HepG2 (cell line): ENCODE measurements around the gene BHMT. TPM values are rescaled to one million over a fixed set of nuclear protein-coding genes. Genes with fewer than 3 reads are reported as not detected.

Experiments
- ARNT2 ChIP-seq: sonication (generic); formaldehyde crosslinking; IDR thresholded peaks from 2 replicates; pipeline ENCODE4 v1.8.0; 2022; ENCODE audit warnings: mild to moderate bottlenecking, low read depth, missing genetic modification reagents, moderate library complexity
- CBX2 ChIP-seq, 2 experiments: fragments of 200-600 bp in 1 of 2; sonication (generic); formaldehyde crosslinking in 1 of 2; IDR thresholded peaks; 2 replicates each; pipeline versions ENCODE4 v1.7.0 to v1.8.1; 2018 to 2022; ENCODE audit warnings: low read depth in 2 of 2, low read length in 1 of 2, mild to moderate bottlenecking in 1 of 2, missing genetic modification reagents in 1 of 2
- CTCF ChIP-seq: sonication (generic); formaldehyde crosslinking; IDR thresholded peaks from 2 replicates; pipeline ENCODE4 v1.5.0; 2020; ENCODE audit warnings: mild to moderate bottlenecking, missing genetic modification reagents, moderate library complexity
- IRF2 ChIP-seq: IDR thresholded peaks from 2 replicates; pipeline ENCODE4 v1.6.1; 2018; ENCODE audit warnings: missing genetic modification reagents, missing compliant biosample characterization
- PTBP1 ChIP-seq: fragments of 200-400 bp; formaldehyde crosslinking; IDR thresholded peaks from 2 replicates; pipeline ENCODE4 v1.6.1; 2018; ENCODE audit warnings: low read length, low read depth; ENCODE audit not compliant: poor library complexity, severe bottlenecking
- TBX2 ChIP-seq: sonication (generic); formaldehyde crosslinking; IDR thresholded peaks from 2 replicates; pipeline ENCODE4 v1.5.0; 2020; ENCODE audit warnings: missing genetic modification reagents, mild to moderate bottlenecking, borderline replicate concordance
- ZNF143 ChIP-seq: sonication (generic); formaldehyde crosslinking; IDR thresholded peaks from 2 replicates; pipeline ENCODE4 v1.4.0; 2020; ENCODE audit warnings: missing genetic modification reagents
- ZNF687 ChIP-seq: sonication (generic); formaldehyde crosslinking; IDR thresholded peaks from 2 replicates; pipeline ENCODE4 v1.5.1; 2020; ENCODE audit warnings: mild to moderate bottlenecking, missing genetic modification reagents, moderate library complexity
- polyA plus RNA-seq, 8 experiments: library from polyadenylated mRNA; depleted of rRNA in 3 of 8; stranded (reverse) in 7 of 8; unstranded in 1 of 8; fragments of >200 nt; fragmentation: Illumina TruSeq in 4 of 8; extraction: Trizol in 4 of 8; gene quantifications; 2 replicates each; pipeline versions ENCODE4 v1.2.1 to v1.2.3, GENCODE V29; 2011 to 2016; ENCODE audit warnings: low read depth in 4 of 8, missing spikeins in 1 of 8, mixed read lengths in 1 of 8; ENCODE audit not compliant: insufficient read depth in 1 of 8
- total RNA-seq, 5 experiments: library from RNA; depleted of rRNA; stranded (reverse); fragments of >200 nt; fragmentation: Illumina TruSeq; extraction: Trizol; gene quantifications; 2 replicates each; pipeline ENCODE4 v1.2.3, GENCODE V29; 2016; ENCODE audit warnings: low read depth in 1 of 5
- TF ChIP-seq, protein P1 (sequence below): sonication (generic); formaldehyde crosslinking; IDR thresholded peaks from 2 replicates; pipeline ENCODE4 v1.4.0; 2020; ENCODE audit warnings: missing genetic modification reagents
- TF ChIP-seq, protein P2 (sequence below): IDR thresholded peaks from 2 replicates; pipeline ENCODE4 v1.6.1; 2016; ENCODE audit warnings: mild to moderate bottlenecking, missing biosample characterization, missing genetic modification reagents

Gene BHMT
- total and polyA plus RNA-seq, 2 of the 13 experiments (the other 11 are each of a cell fraction or from before 2014, with no cell fraction given), result 0.40 to 6.4 TPM

DNA sequence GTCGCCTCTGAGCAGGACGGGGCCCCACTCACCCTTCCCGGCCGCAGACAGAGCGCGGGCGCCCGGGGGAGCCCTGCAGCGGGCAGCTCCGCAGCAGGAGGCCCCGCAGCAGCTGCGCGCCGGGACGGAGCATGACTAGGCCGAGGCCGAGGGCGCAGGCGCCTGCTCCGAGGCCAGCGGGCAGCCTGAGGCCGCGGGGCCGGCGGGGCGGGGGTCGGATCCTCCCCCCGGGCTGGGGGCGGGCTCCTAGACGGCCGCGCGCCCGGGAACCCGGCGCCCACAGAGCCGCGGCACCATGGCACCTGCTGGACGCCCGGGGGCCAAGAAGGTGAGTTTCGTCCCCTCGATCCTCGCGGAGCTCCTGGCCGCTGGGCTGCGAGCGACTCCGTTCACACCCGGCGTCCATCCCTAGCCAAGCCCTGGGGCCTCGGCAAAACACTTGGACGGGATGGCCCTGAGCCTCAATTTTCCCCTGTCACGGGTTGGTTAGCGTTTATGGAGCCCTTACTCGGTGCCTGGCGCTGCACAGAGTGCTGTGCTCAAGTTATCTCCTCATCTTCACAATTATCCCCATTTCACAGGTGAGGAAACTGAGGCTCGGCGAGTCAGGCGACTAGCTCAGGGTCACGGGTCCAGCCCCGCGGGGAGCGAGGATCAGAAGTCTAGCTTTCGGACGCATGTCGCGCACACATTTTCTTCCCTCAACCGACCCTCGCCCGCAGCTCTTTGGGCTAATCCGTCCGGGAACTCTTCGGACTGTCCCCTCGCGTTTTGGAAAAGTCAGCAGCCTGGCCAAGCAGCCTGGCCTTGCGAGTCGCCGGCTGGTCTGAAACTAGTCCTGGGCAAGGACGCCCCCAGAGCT lies 41.9 kb upstream of the BHMT start, which contains the start of the genes BHMT2 and DMGDH (continued):
- TF ChIP-seq ZNF687 (CRISPR knock-in tag) (peak; percentile 88), TBX2 (peak; percentile 29; the same call in 1 of the 2 replicates), IRF2 (CRISPR knock-in tag) (0 out of 2 replicates have a peak, but pooled peaks have one; percentile 27), ARNT2 (CRISPR knock-in tag) (peak; percentile 51; the same call in 1 of the 2 replicates), ZNF143 (CRISPR knock-in tag) (no peak), PTBP1 (no peak), CTCF (CRISPR knock-in tag) (peak; percentile 15; the same call in 1 of the 2 replicates), CBX2 (IDR thresholded peaks at IDR 0.05; ENCODE audit: low read depth, low read length) (no peak), CBX2 (CRISPR knock-in tag; IDR thresholded peaks at IDR 0.05; ENCODE audit: low read depth) (no peak)
- TF ChIP-seq, protein P1, sequence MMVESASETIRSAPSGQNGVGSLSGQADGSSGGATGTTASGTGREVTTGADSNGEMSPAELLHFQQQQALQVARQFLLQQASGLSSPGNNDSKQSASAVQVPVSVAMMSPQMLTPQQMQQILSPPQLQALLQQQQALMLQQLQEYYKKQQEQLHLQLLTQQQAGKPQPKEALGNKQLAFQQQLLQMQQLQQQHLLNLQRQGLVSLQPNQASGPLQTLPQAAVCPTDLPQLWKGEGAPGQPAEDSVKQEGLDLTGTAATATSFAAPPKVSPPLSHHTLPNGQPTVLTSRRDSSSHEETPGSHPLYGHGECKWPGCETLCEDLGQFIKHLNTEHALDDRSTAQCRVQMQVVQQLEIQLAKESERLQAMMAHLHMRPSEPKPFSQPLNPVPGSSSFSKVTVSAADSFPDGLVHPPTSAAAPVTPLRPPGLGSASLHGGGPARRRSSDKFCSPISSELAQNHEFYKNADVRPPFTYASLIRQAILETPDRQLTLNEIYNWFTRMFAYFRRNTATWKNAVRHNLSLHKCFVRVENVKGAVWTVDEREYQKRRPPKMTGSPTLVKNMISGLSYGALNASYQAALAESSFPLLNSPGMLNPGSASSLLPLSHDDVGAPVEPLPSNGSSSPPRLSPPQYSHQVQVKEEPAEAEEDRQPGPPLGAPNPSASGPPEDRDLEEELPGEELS (CRISPR knock-in tag), result no peak
- TF ChIP-seq, protein P2, sequence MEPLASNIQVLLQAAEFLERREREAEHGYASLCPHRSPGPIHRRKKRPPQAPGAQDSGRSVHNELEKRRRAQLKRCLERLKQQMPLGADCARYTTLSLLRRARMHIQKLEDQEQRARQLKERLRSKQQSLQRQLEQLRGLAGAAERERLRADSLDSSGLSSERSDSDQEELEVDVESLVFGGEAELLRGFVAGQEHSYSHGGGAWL (CRISPR knock-in tag), result peak; percentile 28; the same call in 1 of the 2 replicates
